Activated naive CD4-positive, alpha-beta T cell treated with anti-CD3 and anti-CD28 coated beads, Interleukin-2, amount 10 ng/mL, durations not matched to agents 5 hours and 36 hours (primary cell): ENCODE results near the gene GAST. TPM values are rescaled to one million over a fixed set of nuclear protein-coding genes. Genes with fewer than 3 reads are reported as not detected.

Experiments used
- total RNA-seq, 2 experiments: library from RNA; stranded (reverse); gene quantifications; one replicate each; pipeline ENCODE4 v1.2.3, GENCODE V29; 2021

Gene GAST
- not detected for total RNA-seq

GRCh38 chr17:41711669-41712400 lies at the start of gene GAST:
Gene GAST (plus strand): TSS chr17:41712331. CDS start chr17:41715437, 3,106 bp downstream.

GRCh38 chr17:41688641-41689496 lies 23.3 kb upstream of the GAST start, which contains the start of gene EIF1:
Gene EIF1 (plus strand): TSS chr17:41688885. CDS start chr17:41689039, 154 bp downstream.

GRCh38 chr17:41734139-41734948 lies 22.2 kb downstream of the GAST start, which contains the start of gene HAP1:
Gene HAP1 (minus strand): TSS chr17:41734643. CDS start chr17:41734634, 9 bp downstream.

Other genes with a start within 250 kb of the GAST start
- gene KRT32, start 244.9 kb upstream of the GAST start, total RNA-seq: not detected
- gene KRT35, start 231.2 kb upstream of the GAST start, total RNA-seq: not detected
- not detected for gene KRT36, start 222.4 kb upstream of the GAST start, total RNA-seq
- not detected for gene KRT13, start 206.7 kb upstream of the GAST start, total RNA-seq
- not detected for gene KRT15, start 193.4 kb upstream of the GAST start, total RNA-seq
- not detected for gene KRT19, start 184.0 kb upstream of the GAST start, total RNA-seq
- not detected for gene KRT9, start 140.3 kb upstream of the GAST start, total RNA-seq
- gene KRT14, start 125.4 kb upstream of the GAST start, total RNA-seq: not detected
- gene KRT16, start 99.6 kb upstream of the GAST start, total RNA-seq: not detected
- gene KRT17, start 87.8 kb upstream of the GAST start, total RNA-seq: not detected
- 100 to 1,000 TPM; 768 to 814 TPM for gene EIF1, start 23.4 kb upstream of the GAST start, total RNA-seq
- under 1 TPM in 1 of 2 experiments, not detected in 1; 0.05 TPM for gene HAP1, start 22.3 kb downstream of the GAST start, total RNA-seq
- 1 to 10 TPM in 1 of 2 experiments, under 1 TPM in 1; 0.63 to 1.1 TPM for gene JUP, start 74.4 kb downstream of the GAST start, total RNA-seq
- gene P3H4, start 99.6 kb downstream of the GAST start, total RNA-seq: 1 to 10 TPM; 2.9 to 3.3 TPM
- not detected for gene FKBP10, start 100.7 kb downstream of the GAST start, total RNA-seq
- 10 to 100 TPM; 18.4 to 19.9 TPM for gene NT5C3B, start 123.9 kb downstream of the GAST start, total RNA-seq
- not detected for gene KLHL10, start 125.5 kb downstream of the GAST start, total RNA-seq
- 10 to 100 TPM; 12.0 to 12.1 TPM for gene KLHL11, start 153.1 kb downstream of the GAST start, total RNA-seq
- 100 to 1,000 TPM; 141 to 143 TPM for gene ACLY, start 206.6 kb downstream of the GAST start, total RNA-seq
- gene ODAD4, start 218.3 kb downstream of the GAST start, total RNA-seq: 1 to 10 TPM in 1 of 2 experiments, under 1 TPM in 1; 0.89 to 1.4 TPM